Thyroid gland (tissue), 4 donors: ENCODE measurements around the gene LRMDA.

Experiments used
- CTCF ChIP-seq, 6 experiments: fragments of 200-600 bp in 3 of 6; fragments of 450-650 bp in 3 of 6; sonication (generic) in 3 of 6; IDR thresholded peaks; one replicate each; pipeline ENCODE4 v1.5.1; 2016 to 2019; ENCODE audit warnings: antibody characterized with exemption in 6 of 6, mild to moderate bottlenecking in 2 of 6, inconsistent platforms in 1 of 6, moderate library complexity in 1 of 6
- POLR2A ChIP-seq, 2 donors: fragments of 450-650 bp; IDR thresholded peaks; one replicate each; pipeline ENCODE4 v1.6.1; 2017; ENCODE audit warnings: antibody characterized with exemption in 2 of 2, mild to moderate bottlenecking in 2 of 2, moderate library complexity in 1 of 2

- TF ChIP-seq CTCF (IDR thresholded peaks at IDR 0.05) (no peak), POLR2A (IDR thresholded peaks at IDR 0.05) (no peak)
These were observed 1122.0 kb downstream of the LRMDA start for GRCh38 chr10:76553263-76554032.
